CD4-positive, alpha-beta T cell treated with Interleukin-1 beta for 1 hour (primary cell): Measurements from ENCODE around the gene CCDC102A.

Experiments
- DNase-seq, 2 donors: peaks; one replicate each; pipeline ENCODE4 v3.0.0-alpha.2; 2020 to 2022

Gene CCDC102A

DNA sequence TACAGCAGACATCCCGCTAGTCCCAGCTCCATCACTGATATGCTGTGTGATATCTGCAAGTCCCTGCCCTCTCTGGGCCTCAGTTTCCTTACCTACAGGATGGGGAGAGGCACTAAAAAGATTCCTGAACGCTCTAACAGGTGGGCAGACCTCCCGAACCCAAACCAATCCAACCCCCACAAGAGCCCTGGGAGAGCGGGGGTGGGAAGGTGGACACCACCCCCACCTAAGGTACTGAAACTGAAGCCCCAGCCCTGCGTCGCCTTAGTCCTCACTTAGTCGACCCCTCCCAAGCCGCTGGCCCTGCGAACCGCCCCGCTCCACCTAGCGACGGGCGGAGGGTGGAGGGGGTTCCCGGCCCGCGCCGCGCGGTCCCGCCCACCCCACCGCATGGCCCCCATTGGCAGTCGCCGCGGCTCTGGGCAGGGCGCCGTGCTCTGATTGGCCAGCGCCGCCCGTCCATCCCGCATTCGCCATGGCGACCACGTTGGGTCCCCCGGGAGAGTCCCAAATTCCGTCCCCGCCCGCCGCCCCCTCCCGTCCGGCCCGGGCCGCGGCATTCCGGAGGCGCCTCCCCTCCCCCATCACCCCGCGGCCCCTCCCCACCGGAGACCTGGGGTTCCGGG lies 578 bp downstream of the CCDC102A start:
- peak; percentile 96 to 97 for DNase-seq

DNA sequence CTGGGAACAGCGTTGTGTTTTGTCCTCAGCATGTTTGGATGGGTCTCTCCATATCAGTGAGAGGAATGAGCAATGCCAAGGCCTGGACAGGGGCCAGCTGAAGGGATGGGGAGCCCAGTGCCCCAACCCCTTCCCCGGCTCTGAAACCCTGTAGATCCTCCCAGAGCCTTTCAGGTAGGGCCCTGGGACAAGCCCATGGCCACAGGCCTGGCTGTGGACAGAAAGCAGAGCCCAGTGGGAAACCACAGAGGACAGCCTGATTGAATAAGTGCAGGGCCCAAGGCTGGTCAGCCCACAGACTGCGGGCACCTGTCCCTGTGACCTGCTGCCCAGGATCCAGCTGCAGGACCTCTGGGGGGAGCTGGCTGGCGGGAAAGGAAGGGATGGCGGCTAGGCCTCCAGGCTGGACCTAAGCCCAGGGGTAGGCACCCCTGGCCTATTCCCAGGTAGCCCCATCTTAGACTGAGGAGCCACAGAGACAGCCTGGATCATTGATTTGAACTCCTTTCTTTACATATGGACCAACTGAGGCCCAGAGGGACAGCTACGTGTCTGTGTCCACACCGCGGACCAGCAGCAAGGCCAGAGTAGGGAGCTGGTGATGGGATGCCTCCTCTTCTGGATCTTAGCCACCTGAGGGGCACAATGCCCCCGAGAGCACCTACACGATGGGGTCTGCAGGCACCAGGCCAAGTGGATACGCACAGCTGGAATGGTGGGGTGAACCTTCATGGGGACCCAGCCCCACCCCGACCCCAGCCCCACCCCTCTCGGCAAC lies 1.3 kb downstream of the CCDC102A start:
- peak in 1 of 2 donors; percentile 6 for DNase-seq

DNA sequence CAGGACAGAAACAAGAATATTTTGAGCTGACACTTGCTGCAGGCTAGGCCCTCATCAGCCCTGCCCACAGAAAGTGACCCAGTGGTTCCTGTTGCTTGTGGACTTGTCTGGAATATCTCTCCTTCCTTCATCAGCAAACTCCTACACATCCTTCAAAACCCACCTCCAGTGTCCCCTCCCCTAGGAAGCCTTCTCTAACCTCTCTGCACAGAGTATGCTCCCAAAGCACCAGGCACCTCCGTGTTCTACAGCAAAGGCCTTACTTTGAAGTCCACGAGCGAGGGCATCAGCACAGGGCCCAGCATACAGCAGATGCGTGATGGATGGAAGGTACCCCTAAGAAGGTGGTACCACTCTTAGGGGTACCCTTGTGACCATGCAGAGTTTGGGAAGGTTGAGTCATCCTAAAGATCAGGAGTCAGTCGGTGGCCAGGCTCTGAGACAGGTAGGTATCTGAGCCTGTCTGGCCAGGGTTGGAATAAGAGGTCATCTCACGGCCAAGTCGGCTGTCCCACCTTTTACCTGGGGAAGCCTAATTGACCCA lies 2.0 kb downstream of the CCDC102A start:
- DNase-seq = peak in 1 of 2 donors; percentile 4

DNA sequence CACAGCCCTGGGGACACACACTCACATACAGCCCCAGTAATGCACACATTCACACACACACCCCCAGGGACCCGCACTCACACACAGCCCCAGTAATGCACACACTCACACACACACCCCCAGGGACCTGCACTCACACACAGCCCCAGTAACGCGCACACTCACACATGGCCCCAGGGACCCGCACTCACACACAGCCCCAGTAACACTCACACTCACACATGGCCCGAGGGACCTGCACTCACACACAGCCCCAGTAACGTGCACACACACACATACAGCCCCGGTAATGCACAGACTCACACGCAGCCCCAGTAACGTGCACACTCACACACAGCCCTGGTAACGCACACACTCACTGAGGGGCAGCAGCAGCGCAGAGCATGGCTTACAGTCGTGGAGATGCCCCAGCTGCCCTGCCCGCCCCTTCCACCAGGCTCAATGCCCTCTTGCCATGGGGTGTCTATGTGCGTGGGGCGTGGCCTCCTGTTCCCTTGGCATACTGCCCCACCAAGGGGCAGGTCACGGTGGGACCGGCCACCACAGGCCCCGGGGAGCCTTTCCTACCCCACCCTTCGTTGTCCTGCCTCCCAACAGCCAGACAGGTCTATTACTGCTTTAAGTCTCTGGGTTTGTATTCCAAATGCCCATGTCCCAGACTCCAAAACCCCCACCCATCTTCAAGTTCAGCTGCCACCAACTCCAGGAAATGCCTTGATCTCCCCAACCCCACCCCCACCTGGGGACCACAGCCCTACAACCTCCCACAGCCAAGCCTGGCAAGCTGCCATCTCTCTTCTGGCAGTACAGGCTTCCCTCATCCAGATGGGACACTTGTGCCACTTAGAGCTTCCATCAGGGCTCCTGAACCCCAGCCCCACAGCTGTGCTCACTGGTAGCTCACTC lies 2.7 kb downstream of the CCDC102A start:
- DNase-seq = peak in 1 of 2 donors; percentile 46

DNA sequence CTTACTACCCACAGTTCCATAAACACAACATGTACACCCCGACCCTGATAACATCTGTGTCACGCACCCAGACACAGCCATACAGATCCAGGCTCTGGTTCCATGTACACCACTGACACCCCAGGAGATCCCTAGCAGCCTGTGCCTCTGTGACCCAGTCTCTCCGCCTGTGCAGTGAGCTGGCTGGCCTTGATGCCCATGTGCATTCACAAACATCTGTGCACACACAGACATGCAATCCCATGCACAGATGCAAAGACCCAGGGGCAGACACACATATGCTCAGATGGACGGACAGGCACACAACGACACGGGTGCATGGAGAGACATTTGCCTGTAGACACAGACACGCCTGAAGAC lies 4.1 kb downstream of the CCDC102A start:
- no peak for DNase-seq

- DNase-seq = no peak
Measured at GRCh38 chr16:57531635-57532265, 4.6 kb downstream of the CCDC102A start.

DNA sequence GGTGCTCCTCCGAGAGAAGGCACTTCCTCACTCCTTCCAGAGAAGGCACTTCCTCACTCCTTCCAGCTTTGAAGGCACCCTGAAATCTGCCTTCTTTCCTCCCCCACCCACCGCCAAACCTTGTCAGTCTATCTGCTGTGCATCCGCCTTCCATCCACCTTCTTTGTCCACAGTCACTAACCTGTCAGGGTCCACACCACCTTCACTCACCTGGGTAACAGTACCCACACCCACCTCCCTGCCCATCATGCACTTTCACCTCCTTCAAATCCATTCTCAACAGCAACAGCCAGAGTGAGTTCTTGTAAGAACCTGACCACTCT lies 5.2 kb downstream of the CCDC102A start:
- DNase-seq = no peak

DNA sequence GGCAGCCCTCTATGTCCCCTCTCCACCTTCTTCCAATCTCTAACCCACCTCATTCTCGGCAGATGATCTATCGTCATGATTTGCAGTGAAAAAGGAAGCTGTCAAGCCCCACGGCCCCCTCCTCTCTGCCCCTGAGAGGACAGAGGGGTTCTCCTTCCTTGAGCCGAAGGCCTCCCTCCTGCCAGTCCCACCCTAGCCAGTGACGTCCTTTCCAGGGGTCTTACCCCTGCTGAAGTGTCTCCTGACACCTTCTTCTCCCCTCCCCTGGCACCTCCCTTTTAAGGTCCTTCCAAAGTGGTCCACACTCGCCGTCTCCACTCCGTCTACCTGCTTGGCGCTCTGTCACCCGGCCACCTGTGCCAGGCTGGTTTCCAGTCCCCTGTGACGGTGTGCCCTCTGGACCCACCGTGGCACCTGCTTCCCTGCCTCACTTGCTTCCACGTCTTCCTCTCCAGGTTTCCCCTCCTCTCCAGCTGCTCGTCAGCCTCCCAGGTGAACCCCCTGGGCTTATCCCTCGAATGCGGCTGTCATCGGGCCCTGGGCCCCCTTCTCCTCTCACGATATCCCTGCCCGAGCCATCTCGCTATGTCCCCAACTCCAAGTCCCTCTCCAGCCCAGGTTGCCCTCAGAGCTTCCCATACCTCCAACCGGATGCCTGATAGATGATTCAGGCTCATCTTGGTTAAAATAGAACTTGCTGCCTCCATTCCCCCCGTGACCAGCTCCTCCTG lies 5.7 kb downstream of the CCDC102A start:
- no peak for DNase-seq

DNA sequence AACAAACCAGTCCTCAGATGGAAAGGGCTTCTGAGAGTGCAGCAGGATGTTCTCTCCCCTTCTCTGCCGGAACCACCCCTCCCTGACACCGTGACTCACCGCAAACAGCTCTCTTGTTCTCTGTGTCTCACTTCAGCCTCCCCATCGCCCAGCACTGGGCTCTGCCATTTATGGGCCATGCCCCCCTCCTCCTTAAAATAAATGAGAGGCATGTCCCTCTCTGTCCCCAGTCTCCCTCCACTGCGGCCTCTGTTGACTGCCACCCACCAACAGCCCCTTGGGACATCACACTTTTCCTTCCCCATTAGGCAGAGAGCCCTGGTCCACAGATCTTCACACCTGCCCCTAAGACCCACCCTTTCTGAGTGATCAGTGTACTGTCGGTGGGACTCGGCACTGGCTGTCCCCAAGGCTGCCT lies 6.3 kb downstream of the CCDC102A start:
- DNase-seq = peak; percentile 74

DNA sequence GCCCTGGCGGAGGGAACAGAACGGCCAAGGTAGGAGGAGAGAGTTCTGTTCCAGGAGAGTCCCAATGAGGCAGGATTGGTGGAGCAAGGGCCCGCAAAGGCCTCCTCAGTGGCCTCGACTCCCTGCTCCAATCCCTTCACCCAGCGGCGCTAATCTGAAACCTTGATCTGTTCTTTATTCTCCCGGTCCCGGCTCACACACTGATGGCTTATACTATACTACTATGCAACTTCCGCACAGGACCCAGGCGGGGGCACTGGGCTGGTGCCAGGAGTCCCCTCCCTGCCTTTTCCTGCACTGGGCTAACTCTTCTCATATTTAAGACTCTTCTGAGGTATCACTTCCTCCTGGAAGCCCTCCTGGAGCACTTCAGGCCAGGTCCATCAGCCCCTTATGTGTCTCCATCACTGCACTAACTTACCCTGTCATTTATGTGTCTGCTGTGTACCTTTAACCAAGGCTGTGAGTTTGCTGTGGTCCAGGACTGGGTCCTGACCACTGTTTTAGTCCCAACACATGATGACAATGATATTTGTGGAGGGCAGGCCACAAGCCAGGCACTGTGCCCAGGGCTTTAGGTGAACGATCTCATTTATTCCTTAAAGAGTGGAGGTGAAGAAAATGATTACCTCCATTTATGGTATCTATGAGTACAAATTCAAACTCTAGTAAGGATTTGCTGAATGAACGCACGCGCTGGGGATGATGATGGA lies 6.8 kb downstream of the CCDC102A start:
- no peak for DNase-seq

DNA sequence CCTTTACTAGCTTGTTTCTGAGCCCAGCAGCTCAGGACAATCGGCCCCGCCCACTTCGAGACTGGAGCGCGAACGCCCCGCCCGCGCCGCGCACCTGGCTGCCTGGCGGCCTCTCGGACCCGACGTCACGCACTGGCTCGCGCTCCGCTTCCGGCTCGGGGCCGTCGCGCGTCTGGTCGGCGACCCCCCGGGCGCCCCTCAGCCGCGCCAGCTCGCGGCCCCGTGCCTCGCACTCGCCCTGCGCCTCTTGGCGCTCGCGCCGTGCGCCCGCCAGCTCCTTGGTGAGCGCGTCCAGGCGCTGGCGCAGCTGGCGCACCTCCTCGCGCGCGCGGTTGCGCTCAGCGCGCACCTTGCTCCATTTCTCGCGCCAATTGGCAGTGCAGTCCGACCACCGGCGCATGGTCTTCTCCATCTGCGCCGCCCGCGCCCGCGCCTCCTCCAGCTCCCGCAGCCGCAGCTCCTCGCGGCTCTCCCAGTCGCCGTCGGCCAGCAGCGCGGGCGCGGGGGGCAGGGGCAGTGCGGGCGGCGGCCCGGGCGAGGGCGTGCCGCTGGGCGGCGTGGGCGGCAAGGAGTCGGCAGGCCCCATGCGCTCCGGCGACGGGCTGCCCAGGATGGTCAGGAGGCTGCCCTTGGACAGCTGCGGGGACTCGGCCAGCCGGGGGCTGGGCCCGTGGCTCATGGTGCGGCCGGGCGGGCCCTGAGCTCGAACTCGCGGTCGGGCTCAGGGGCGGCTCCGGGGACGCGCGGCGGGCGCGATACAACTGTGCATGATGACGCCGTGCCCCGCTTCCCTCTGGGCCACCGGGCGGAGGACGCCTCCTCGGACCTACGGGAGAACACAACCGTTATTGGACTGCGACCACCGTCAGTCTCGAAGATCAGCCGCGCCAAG lies 7.6 kb downstream of the CCDC102A start:
- DNase-seq = no peak

DNA sequence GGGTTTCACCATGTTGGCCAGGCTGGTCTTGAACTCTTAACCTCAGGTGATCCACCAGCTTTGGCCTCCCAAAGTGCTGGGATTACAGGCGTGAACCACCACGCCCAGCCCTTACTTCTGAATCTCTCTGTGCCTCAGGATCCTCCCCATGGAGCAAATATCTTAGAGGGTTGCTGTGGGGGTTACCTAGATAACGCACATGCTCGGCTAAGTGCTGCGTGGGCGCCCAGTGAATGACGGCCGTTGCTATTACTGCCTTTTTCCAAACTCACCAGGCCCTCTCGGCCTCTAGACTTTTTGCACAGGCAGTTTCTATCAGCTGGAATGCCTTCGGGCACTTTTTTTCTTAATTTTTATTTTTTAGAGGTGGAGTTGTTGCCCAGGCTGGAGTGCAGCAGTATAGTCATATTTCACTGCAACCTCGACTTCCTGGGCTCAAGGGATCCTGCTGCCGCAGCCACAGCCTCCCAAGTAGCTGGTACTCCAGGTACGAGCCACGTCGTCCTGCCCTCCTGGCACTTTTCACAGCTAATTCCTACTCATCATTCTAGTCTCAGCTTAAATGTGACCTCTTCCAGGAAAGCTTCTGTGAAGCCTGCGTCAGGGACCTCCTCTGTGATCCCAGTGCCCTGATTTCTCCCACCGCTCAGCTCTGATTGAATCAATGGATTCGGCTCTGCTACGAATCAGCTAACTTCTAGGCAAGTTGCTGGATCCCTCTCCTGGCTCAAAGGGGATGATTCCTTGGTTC lies 8.6 kb downstream of the CCDC102A start:
- no peak for DNase-seq

DNA sequence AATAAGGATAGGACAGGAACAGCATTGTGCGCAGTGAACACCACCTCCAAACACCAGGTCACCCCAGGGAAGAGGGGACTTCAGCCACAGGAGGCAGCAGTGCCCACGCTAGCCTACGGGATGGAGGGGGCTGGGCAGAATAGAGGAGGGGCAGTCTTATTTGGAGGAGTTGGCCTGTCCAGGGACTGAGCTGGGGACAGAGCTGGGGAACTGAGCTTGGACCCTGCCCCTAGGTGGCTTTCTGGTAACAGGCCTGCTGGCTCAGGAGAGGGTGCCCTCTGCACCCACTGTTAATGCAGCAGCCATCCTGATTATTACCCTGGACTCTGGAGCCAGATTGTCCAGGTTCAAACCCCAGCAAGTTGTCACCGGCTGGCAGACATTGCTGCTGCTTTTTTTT lies 9.3 kb downstream of the CCDC102A start:
- DNase-seq = no peak

DNA sequence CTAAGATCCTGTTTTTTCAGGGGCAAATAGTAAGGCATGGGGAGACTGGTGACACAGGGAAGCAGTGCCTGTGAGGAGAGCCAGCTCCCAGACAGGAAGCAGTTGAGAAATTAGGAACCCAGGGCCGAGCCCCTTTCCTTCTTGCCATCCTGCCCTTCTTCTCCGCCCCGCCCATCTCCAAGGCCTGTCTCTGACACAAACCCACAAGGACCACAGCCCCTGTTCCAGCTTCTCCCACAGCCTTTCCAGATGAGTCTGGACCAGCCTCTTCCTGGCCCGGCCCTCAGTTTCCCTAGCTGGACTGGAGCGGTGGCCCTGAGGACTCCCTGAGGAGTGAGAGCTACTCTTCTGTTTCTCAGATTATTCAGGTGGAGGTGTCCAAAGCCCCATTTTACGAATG lies 9.9 kb downstream of the CCDC102A start:
- DNase-seq = no peak

- no peak for DNase-seq
Measured at GRCh38 chr16:57525761-57526160, 10.6 kb downstream of the CCDC102A start.

- DNase-seq = no peak
Measured at GRCh38 chr16:57522960-57523359, 13.4 kb downstream of the CCDC102A start.

- peak; percentile 78 to 83 for DNase-seq
Measured at GRCh38 chr16:57519796-57520360, 16.5 kb downstream of the CCDC102A start.

- no peak for DNase-seq
Measured at GRCh38 chr16:57518922-57519321, 17.4 kb downstream of the CCDC102A start.

- DNase-seq = no peak
Measured at GRCh38 chr16:57518520-57518919, 17.9 kb downstream of the CCDC102A start.
